Measurements from ENCODE around the gene LTBP3. TPM values are rescaled to one million over a fixed set of nuclear protein-coding genes. Genes with fewer than 3 reads are reported as not detected.
A peak's percentile ranks its signal among the peaks of the same experiment; 100 is the strongest.

LTBP3 gene
- total RNA-seq, 1 donor: 23.7 TPM

DNA sequence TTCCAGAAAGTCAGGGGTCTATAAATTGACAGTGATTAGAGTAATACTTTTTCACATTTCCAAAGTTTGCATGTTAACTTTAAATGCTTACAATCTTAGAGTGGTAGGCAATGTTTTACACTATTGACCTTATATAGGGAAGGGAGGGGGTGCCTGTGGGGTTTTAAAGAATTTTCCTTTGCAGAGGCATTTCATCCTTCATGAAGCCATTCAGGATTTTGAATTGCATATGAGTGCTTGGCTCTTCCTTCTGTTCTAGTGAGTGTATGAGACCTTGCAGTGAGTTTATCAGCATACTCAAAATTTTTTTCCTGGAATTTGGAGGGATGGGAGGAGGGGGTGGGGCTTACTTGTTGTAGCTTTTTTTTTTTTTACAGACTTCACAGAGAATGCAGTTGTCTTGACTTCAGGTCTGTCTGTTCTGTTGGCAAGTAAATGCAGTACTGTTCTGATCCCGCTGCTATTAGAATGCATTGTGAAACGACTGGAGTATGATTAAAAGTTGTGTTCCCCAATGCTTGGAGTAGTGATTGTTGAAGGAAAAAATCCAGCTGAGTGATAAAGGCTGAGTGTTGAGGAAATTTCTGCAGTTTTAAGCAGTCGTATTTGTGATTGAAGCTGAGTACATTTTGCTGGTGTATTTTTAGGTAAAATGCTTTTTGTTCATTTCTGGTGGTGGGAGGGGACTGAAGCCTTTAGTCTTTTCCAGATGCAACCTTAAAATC is 54.0 kb downstream of the LTBP3 start:
- H3K4me3 ChIP-seq (ENCODE audit: low read depth, low read length): peak overlapping the region; percentile 96
- peak; percentile 78 for DNase-seq (ENCODE audit: low read depth)
- no peak for TF ChIP-seq CTCF (IDR thresholded peaks at IDR 0.05; ENCODE audit: insufficient read depth, low read depth, low read length)

- no peak for TF ChIP-seq CTCF (IDR thresholded peaks at IDR 0.05; ENCODE audit: insufficient read depth, low read depth, low read length)
- peak overlapping the region; percentile 96 for H3K4me3 ChIP-seq (ENCODE audit: low read depth, low read length)
- DNase-seq (ENCODE audit: low read depth): peak; percentile 55
Observed at GRCh38 chr11:65503368-65503948, 54.7 kb downstream of the LTBP3 start.

DNA sequence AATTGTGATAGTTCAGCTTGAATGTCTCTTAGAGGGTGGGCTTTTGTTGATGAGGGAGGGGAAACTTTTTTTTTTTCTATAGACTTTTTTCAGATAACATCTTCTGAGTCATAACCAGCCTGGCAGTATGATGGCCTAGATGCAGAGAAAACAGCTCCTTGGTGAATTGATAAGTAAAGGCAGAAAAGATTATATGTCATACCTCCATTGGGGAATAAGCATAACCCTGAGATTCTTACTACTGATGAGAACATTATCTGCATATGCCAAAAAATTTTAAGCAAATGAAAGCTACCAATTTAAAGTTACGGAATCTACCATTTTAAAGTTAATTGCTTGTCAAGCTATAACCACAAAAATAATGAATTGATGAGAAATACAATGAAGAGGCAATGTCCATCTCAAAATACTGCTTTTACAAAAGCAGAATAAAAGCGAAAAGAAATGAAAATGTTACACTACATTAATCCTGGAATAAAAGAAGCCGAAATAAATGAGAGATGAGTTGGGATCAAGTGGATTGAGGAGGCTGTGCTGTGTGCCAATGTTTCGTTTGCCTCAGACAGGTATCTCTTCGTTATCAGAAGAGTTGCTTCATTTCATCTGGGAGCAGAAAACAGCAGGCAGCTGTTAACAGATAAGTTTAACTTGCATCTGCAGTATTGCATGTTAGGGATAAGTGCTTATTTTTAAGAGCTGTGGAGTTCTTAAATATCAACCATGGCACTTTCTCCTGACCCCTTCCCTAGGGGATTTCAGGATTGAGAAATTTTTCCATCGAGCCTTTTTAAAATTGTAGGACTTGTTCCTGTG is 55.4 kb downstream of the LTBP3 start:
- DNase-seq (ENCODE audit: low read depth): peak; percentile 79
- H3K4me3 ChIP-seq (ENCODE audit: low read depth, low read length): peak overlapping the region; percentile 96
- no peak for TF ChIP-seq CTCF (IDR thresholded peaks at IDR 0.05; ENCODE audit: insufficient read depth, low read depth, low read length)

DNA sequence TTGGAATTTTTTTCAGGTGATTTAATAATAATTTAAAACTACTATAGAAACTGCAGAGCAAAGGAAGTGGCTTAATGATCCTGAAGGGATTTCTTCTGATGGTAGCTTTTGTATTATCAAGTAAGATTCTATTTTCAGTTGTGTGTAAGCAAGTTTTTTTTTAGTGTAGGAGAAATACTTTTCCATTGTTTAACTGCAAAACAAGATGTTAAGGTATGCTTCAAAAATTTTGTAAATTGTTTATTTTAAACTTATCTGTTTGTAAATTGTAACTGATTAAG is 55.9 kb downstream of the LTBP3 start:
- TF ChIP-seq CTCF (IDR thresholded peaks at IDR 0.05; ENCODE audit: insufficient read depth, low read depth, low read length): no peak
- H3K4me3 ChIP-seq (ENCODE audit: low read depth, low read length): peak overlapping the region; percentile 96
- DNase-seq (ENCODE audit: low read depth): no peak

GRCh38 chr11:65501472-65502273 is 56.5 kb downstream of the LTBP3 start:
- DNase-seq (ENCODE audit: low read depth): peak; percentile 63
- no peak for TF ChIP-seq CTCF (IDR thresholded peaks at IDR 0.05; ENCODE audit: insufficient read depth, low read depth, low read length)
- peak overlapping the region; percentile 96 for H3K4me3 ChIP-seq (ENCODE audit: low read depth, low read length)

DNA sequence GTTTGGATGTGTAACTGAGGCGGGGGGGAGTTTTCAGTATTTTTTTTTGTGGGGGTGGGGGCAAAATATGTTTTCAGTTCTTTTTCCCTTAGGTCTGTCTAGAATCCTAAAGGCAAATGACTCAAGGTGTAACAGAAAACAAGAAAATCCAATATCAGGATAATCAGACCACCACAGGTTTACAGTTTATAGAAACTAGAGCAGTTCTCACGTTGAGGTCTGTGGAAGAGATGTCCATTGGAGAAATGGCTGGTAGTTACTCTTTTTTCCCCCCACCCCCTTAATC is 57.0 kb downstream of the LTBP3 start:
- no peak for TF ChIP-seq CTCF (IDR thresholded peaks at IDR 0.05; ENCODE audit: insufficient read depth, low read depth, low read length)
- H3K4me3 ChIP-seq (ENCODE audit: low read depth, low read length): peak overlapping the region; percentile 96
- no peak for DNase-seq (ENCODE audit: low read depth)
